ENCODE data around the gene SP140.
"Not testable (repeated sequence)": the region's sequence is repeated elsewhere in the genome, so short reads cannot be mapped to it uniquely, and the experiment has no call there.

The SP140 gene

DNA sequence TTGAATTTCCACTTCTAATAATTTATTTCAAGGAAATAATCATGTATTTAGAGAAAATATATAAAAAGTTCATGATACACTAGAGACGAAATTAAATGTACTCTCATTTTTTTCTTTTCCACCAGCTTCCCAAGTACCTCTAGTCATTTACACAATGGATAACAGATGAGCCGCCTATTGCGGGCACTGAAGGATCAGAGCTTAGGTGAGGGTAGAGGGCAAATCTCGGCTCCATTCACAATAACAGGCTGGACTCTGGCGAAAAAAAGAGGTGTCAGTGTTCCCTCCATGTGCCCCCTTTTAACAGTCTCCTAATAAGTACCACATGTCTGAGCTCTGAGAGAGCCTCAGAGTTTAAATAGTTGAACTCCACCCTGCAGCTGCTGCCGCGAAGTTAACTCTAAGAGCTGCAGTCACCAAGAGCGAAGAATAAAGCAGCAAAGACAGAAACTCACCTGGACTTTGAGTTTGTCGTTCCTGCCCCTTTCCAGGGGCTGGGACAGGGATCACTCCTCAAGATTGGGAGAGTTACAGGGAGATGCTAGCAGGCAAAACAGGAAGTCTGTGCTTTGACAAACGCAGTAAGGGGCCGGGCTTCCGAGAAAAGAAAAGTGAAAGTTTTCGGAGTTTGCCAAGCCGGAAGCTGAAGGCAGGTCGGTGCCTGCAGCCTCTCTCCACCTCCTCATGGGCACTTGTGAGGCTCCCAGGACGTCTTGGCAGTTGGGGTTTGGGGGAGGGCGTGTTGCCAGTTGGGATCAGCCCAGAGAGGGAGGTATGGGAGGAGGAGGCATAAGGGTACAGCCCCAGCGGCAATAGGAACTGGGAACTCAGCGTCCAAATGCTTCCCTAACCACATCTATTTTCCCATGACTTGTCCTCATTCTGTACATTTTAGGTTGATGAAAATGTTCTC is 5.9 kb upstream of the SP140 start, which contains the start of gene SP110:
Gene SP110 (minus strand): TSS at position 566 of the 913 bp plus-strand sequence. CDS start 3,057 bp downstream, outside the sequence.
- DNase-seq = no peak
- no peaks in the 10 kb centered on the region for H3K9me3 ChIP-seq (ENCODE audit: severe bottlenecking)
- TF ChIP-seq, protein P1, sequence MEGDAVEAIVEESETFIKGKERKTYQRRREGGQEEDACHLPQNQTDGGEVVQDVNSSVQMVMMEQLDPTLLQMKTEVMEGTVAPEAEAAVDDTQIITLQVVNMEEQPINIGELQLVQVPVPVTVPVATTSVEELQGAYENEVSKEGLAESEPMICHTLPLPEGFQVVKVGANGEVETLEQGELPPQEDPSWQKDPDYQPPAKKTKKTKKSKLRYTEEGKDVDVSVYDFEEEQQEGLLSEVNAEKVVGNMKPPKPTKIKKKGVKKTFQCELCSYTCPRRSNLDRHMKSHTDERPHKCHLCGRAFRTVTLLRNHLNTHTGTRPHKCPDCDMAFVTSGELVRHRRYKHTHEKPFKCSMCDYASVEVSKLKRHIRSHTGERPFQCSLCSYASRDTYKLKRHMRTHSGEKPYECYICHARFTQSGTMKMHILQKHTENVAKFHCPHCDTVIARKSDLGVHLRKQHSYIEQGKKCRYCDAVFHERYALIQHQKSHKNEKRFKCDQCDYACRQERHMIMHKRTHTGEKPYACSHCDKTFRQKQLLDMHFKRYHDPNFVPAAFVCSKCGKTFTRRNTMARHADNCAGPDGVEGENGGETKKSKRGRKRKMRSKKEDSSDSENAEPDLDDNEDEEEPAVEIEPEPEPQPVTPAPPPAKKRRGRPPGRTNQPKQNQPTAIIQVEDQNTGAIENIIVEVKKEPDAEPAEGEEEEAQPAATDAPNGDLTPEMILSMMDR (IDR thresholded peaks at IDR 0.05; ENCODE audit: low read depth, low read length) = no peak

DNA sequence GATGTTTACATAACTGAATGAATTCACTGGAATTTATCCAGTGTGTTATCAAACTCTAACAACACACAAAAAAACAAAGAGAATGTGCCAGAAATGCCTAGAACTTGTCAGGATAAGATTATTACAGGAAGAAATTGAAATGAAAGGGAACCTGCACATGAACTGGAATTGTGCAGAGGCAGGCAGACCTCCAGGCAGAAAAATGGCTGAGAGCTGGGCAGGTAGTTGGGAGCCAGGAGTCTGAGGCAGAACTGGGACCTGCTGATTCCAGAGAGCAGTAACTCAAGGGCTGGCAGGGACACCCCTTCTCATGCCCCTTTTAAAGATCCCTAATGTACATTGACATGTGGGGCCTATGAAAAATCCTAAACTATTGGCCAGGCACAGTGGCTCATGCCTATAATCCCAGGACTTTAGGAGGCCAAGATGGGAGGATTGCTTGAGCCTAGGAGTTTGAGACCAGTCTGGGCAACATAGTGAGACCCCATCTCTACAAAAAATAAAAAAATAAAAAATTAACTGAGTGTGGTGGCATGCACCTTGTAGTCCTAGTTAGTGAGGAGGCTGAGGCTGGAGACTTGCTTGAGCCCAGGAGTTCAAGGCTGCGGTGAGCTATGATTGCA is 5.1 kb upstream of the SP140 start:
- no peak overlapping the region for H3K4me3 ChIP-seq (ENCODE audit: low read depth, low read length)
- peaks cover 67% of the 10 kb centered on the region for H3K27me3 ChIP-seq (ENCODE audit: insufficient read depth, low read depth, severe bottlenecking)
- TF ChIP-seq, protein P1 (IDR thresholded peaks at IDR 0.05; ENCODE audit: low read depth, low read length) = no peak
- DNase-seq = no peak
- no peak overlapping the region for H3K27ac ChIP-seq
- H3K36me3 ChIP-seq = no peaks in the 10 kb centered on the region
- no peaks in the 10 kb centered on the region for H3K9me3 ChIP-seq (ENCODE audit: severe bottlenecking)

More for the DNA sequence above, 5.9 kb upstream of the SP140 start, which contains the start of gene SP110:
- peaks cover 70% of the 10 kb centered on the region for H3K27me3 ChIP-seq (ENCODE audit: insufficient read depth, low read depth, severe bottlenecking)
- no peak within 1 kb of the TSS for H3K4me3 ChIP-seq (ENCODE audit: low read depth, low read length)
- no peaks in the 10 kb centered on the region for H3K36me3 ChIP-seq
- no peak within 1 kb of the TSS for H3K27ac ChIP-seq

DNA sequence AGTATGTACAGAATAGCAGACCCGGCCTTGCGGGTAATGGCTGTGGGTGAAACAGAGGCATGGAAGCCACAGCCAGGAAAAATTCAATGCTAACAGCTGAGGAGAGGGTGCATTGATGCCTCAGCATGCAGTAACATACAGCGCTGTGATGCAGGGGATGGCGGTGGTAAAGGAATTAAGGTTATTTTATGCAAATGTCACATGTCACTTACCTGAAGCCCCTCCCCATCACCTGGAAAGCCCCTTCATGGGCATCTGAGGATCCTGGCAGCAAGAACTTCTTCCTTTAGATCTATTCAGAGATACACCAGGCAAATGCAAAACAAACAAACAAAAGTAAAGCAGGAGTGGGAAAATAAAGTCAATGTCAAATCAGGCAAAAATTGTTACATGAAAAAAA is 4.0 kb upstream of the SP140 start:
- peaks cover 66% of the 10 kb centered on the region for H3K27me3 ChIP-seq (ENCODE audit: insufficient read depth, low read depth, severe bottlenecking)
- H3K4me3 ChIP-seq (ENCODE audit: low read depth, low read length) = no peak overlapping the region
- H3K27ac ChIP-seq = no peak overlapping the region
- H3K9me3 ChIP-seq (ENCODE audit: severe bottlenecking) = no peaks in the 10 kb centered on the region
- no peak for DNase-seq
- TF ChIP-seq, protein P1 (IDR thresholded peaks at IDR 0.05; ENCODE audit: low read depth, low read length) = no peak
- H3K36me3 ChIP-seq = no peaks in the 10 kb centered on the region

DNA sequence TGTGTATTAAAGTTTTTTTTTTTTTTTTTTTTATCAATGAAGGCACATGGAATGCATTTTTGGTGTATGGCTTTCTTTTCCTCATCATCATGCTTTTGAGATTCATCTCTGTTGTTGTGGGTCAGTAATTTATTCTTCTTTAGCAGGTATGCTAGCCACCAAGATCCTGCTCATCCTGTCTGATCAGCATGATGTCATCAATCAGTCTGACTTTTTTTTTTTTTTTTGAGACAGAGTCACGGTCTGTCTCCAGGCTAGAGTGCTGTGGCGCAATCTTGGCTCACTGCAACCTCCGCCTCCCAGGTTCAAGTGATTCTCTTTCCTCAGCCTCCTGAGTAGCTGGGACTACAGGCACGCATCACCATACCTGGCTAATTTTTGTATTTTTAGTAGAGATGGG is 2.7 kb upstream of the SP140 start:
- not testable (repeated sequence) for DNase-seq; H3K4me3 ChIP-seq (ENCODE audit: low read depth, low read length); H3K9me3 ChIP-seq (ENCODE audit: severe bottlenecking); H3K27ac ChIP-seq; H3K36me3 ChIP-seq
- H3K27me3 ChIP-seq (ENCODE audit: insufficient read depth, low read depth, severe bottlenecking) = peaks cover 69% of the 10 kb centered on the region

DNA sequence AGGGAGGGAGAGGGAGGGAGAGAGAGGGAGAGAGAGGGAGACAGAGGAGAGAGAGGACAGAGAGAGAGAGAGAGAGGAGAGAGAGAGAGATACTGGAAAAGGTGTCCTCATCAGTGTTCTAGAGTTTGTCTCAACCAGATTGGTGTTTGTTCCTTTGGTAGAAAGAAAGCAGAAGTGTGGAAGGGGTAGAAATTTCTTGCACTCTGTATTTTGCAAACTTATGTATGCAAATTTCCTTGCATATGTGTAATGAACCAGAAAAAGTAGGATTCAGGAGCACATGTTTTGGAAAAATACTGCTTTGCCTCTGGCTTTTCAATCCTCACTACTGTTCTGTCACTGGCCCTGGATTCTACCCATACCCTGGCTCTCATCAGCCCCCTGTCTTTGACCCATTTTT is 1.1 kb upstream of the SP140 start:
- peaks cover 64% of the 10 kb centered on the region for H3K27me3 ChIP-seq (ENCODE audit: insufficient read depth, low read depth, severe bottlenecking)
- no peak for DNase-seq
- H3K27ac ChIP-seq = no peak overlapping the region
- no peaks in the 10 kb centered on the region for H3K36me3 ChIP-seq
- TF ChIP-seq, protein P1 (IDR thresholded peaks at IDR 0.05; ENCODE audit: low read depth, low read length) = no peak
- no peaks in the 10 kb centered on the region for H3K9me3 ChIP-seq (ENCODE audit: severe bottlenecking)
- no peak overlapping the region for H3K4me3 ChIP-seq (ENCODE audit: low read depth, low read length)

DNA sequence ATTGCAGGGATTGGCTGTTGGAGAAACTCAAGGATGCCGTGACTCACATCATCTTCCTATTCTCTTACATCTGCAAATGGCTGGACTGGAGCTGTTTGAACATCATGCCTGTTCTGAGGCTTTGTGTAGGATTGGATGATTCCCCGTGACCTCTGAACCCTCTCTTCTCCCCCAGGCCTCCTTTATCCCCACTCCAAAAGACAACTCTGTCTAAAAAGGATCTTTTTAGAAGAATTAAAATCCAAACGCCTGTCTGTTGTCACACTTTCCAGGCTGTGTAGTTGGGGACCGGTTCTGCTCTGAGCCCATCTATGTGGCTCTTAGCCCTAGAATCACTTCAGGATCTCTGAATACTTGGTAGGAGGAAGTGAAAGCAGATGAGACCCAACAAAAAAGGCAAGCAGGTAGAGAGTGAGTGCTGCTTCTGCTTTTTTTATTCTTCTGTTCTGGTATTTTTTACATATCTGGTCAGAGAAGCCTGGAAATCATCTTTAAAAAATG is 565 bp downstream of the SP140 start:
- H3K9me3 ChIP-seq (ENCODE audit: severe bottlenecking) = peaks cover 3% of the 10 kb centered on the region
- no peak for DNase-seq
- no peak overlapping the region for H3K27ac ChIP-seq
- TF ChIP-seq, protein P1 (IDR thresholded peaks at IDR 0.05; ENCODE audit: low read depth, low read length) = no peak
- H3K27me3 ChIP-seq (ENCODE audit: insufficient read depth, low read depth, severe bottlenecking) = peaks cover 61% of the 10 kb centered on the region
- no peak overlapping the region for H3K4me3 ChIP-seq (ENCODE audit: low read depth, low read length)
- no peaks in the 10 kb centered on the region for H3K36me3 ChIP-seq
